Esophagus muscularis mucosa (tissue), 4 donors: ENCODE data around the gene MTCP1.
A peak's percentile ranks its signal among the peaks of the same experiment; 100 is the strongest.

ENCODE experiments used
- CTCF ChIP-seq, 3 experiments: fragments of 200-600 bp in 2 of 3; fragments of 450-650 bp in 1 of 3; sonication (generic) in 2 of 3; IDR thresholded peaks; one replicate each; pipeline ENCODE4 v1.5.1; 2017 to 2019; ENCODE audit warnings: antibody characterized with exemption in 3 of 3, mild to moderate bottlenecking in 2 of 3, moderate library complexity in 1 of 3
- EP300 ChIP-seq: sonication (generic); formaldehyde crosslinking; IDR thresholded peaks from one replicate; pipeline ENCODE4 v1.6.1; 2017; ENCODE audit warnings: antibody characterized with exemption
- POLR2A ChIP-seq: fragments of 450-650 bp; IDR thresholded peaks from one replicate; pipeline ENCODE4 v1.6.1; 2017; ENCODE audit warnings: antibody characterized with exemption, moderate library complexity, mild to moderate bottlenecking, low read depth
- POLR2AphosphoS5 ChIP-seq, 2 donors: sonication (generic); formaldehyde crosslinking; IDR thresholded peaks; one replicate each; pipeline ENCODE4 v1.6.1; 2017; ENCODE audit warnings: antibody characterized with exemption in 2 of 2

- TF ChIP-seq CTCF (IDR thresholded peaks at IDR 0.05) (no peak), EP300 (no peak), POLR2A (peak; percentile 35), POLR2AphosphoS5 (IDR thresholded peaks at IDR 0.05) (peak; percentile 69 to 78)
Measured at GRCh38 chrX:155070975-155071693, at the start of gene MTCP1, which contains the start of the genes BRCC3 and CMC4.
